HG03354 (cell line): ENCODE measurements around the gene CFAP221.
A peak's percentile ranks its signal among the peaks of the same experiment; 100 is the strongest.

Experiments used
- ATAC-seq: cut with Tn5 transposase; IDR thresholded peaks from one replicate; pipeline ENCODE4 v1.9.1; 2021; ENCODE audit warnings: mild to moderate bottlenecking; ENCODE audit not compliant: unreplicated experiment, poor library complexity, severe bottlenecking

The CFAP221 gene

DNA sequence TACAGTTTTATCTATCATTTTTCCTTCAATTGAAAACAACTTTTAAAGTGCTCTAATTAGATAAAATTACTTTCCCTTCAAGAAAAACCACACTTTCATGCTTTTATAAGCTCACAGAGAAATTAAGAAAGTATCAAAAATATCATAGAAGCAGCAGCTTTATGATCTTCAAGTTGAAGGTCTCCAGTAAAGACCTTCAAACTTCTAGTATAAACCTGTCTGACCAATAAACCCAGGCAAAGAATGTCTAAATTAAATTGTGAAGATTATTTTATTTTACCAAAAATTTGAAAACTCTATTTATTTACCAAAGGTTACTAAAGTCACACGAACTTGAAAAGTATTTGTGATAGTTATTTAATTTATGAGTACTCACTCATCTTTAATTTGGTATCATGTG lies 10.7 kb upstream of the CFAP221 start:
- no peak for ATAC-seq

DNA sequence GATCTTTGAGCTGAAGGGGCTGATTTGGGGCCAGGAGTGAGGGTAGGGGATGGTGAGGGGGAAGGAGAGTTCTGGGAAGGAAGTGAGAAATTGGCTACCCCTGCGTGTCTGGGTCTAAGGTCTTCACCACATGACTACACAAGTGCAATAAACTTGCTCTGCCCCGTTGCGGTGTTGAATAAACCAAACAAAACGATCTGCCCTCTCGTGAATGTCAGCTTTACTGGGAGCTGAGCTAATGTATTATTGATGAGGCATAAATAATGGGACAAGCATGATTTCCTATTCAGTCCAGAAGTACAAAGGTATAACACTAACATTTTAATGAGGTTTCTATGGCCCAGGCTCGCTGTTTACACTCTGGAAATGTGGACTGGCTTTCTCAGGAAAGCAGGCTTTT lies 8.0 kb upstream of the CFAP221 start:
- no peak for ATAC-seq

DNA sequence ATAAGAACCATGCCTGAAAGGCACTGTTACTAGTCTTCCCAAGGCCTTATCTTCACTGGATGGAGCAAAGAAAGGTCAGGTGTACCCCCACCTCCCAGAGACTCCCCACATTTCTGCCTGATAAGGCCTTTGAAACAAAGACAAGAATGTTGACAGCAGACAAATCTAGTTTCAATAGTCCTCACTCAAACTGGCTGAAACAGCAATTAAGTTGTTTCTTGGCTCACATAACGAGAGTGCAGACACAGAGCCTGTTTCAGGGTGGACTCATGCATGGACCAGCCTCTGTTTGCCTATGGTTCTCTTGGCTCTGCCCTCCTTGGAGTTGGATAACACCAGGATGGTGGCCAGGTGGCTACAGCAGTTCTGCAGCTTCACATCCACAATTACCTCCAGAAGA lies 7.5 kb upstream of the CFAP221 start:
- ATAC-seq = no peak

DNA sequence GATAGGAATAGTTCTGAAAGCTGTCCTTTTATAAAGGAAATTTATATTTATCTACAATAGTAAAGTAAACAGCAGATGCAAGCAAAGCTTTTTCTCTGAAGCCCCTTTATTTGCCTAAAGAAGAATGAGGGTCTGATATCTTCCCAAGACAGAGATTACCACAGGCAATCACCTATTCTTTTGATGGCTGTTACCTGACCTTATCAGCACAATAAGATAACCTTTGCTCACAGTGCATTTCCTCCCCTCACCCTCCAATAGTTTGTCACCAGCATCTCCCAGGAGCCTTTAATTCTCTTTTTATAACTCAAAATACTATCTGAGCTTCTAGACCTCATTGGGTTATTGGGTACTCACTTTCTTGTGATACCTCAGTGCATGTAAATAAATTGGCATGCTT lies 6.5 kb upstream of the CFAP221 start:
- no peak for ATAC-seq

DNA sequence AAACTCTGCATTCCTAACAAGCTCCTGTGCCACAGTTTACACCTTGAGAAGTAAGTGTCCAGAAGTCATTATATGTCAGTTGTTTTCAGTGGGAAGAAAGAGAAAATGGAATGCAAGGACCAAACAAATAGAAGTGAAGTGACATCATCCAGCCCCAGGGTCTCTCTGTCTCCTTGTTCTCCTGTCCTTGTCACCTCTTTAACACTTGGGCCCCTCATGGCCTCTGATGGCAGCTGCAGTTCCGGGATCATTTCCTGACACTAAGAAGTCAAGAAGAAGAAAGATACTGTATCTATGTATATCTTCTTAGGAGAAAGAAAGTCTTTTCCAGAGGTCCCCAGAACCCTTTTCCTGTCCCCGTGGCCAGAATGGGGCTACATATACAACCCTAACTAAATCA lies 2.8 kb upstream of the CFAP221 start:
- ATAC-seq = no peak

DNA sequence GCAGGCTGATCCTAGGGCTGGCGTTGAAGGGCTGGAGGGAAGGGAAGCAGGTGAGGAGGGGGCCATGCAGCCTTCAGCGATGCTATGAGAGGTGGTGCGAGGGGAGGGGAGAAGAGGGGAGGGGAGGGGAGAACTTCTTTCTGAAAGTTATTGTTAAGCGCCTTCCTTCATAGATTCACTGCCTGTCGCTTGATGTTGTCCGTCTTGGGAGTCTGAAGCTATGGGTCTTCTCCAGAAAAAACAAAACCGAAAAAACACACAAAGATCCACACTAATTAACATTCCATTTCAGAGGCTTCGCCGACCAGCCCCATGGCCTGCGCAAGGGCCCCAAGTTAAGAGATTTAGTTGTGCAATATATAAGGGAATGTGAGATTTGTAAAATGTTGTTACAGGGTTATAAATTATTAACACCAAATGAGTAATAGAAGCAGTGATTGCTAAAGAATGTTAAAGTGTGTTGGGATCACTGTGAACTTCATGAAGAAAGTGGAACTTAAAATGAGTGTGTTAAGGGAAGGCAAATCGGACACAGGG lies 758 bp downstream of the CFAP221 start:
- ATAC-seq = no peak

DNA sequence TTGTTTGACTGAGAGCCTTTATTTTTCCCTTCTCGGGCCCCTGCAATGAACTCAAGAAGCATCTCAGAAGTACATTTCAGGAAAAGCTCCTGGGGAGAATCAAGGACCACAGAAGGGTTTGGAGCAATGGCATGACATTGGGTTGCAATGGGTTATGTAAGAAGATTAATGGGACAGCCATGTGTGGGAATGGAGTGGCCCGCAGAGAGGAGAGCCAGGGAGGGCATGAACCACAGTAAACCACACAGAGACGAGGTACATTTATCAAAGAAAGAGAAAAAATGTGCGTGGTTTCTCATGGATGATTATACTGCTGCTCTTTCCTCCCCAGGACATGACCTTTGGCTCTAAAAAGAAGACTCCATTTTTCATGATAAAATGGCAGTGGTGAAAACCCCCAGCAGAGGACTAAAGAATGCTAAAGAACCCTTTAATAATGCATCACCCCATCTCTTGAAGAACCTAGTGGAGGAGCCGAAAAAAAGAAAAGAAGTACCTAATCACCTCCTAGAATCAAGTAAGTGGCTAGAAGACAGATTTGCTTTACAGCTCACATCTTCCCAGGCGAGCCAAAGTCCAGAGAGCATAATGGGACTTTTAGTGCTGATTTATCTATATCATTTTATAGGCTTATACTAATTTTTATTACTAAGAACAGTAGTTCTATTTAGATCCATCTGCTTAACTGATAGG lies 1.7 kb downstream of the CFAP221 start:
- no peak for ATAC-seq

DNA sequence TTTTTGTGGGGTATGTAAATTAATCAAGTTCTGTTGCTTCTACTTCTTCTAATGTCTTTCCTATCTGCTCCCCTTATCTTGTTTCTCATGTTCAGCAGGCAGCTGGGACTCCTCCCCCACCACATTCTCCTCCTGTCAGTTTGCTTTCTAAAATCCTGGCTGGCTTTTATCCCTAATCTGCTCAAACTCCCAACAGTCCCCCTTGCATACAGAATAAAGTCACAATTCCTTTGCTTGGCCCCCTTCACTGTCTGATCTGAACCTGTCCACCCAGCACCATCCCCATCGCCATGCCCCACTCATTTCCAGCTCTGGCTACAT lies 2.2 kb downstream of the CFAP221 start:
- no peak for ATAC-seq

DNA sequence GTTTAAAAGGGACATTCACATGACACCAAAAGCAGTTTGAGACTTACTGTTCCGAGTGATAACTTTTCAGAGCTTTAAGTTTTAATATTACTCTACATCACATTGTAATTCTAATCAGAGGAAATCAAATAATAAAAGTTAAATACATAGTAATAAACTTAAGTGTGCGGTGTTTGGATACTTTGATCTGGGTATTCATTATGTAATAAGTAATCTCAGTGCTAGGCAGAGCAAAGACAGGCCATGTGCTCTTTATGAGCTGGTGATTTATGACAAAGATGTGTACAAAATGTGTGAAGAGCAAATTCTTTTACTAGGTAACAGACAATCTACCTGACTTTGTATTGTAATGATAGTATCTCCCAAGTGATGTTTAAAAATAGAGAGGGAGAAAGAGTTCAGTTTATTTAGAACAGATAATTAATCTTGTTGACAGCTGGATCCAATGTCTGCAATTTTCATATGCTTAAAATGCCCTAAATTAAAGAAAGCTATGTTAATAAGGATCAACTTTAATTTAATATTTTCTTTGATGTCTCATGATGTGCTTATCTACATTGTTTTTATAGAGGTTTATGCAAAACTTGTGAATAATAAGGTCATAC lies 4.4 kb downstream of the CFAP221 start:
- ATAC-seq = no peak

DNA sequence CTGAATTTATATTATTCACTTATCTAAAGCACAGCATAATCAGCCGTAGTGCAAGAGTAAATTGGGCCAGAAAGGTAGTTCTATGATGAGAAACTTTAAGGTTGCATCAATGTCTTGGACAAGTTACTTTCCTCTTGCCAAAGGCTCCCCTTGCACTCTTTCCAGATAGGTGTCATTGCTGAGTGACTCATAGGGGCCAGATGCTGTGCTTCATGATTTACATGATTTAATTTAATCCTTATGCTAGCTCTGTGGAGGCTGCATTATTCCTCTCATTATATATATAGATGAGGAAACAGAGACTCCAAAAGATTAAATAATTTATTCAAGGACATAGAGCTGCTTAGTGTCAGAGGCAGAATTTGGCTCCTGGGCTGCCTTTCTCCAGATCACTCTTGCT lies 5.0 kb downstream of the CFAP221 start:
- ATAC-seq = no peak

DNA sequence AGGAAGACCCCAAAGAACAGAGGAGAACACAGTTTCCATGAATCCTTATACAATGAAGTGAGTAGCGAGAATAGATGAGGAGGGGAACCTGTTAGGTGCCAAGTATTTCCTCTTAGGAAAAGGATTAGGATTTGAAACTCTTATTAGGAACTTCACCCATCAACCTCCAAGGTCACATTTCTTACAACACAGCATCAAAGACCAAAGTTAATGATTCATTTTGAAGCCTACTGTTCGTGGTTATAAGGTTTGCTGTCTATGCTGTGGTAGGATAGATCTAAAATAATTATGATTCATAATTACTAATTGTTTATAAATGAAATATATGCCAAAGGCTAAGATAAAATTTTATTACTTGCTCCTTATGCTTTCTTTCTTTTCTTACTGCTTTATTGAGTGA lies 6.1 kb downstream of the CFAP221 start:
- ATAC-seq = no peak

DNA sequence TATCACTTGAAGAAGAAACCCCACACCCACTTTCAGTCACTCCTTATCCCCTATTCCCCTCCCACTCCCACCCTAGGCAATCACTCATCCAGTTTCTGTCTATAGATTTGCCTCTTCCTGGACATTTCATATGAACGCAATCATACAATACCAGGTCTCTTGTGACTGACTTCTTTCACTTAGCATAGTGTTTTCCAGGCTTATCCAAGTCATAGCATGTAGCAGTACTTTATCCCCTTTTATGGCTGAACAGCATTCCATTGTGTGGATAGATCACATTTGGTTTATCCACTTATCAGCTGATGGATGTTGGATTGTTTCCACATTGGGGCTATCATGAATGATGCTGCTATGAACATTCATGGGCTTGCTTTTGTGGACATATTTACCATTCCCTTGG lies 6.6 kb downstream of the CFAP221 start:
- ATAC-seq = no peak

DNA sequence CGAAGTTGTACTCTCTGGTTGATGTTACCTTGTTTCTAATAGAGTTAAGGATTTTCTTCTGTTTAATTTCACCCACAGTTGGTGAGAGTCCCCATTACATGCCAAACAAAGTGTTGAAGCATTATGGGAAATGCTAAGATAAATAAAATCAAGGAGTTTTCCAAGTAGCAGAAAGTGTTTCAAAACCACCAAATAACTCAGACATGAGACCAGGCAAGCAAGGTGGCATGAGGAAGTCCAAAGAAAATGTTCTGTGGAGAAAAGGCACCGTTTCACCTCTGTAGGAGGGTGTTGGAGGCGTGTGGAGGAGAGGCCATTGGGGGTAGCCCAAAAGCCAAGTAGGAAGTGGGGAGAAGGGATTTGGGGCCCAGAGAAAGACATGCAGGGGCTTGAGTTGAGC lies 8.7 kb downstream of the CFAP221 start:
- ATAC-seq = no peak

DNA sequence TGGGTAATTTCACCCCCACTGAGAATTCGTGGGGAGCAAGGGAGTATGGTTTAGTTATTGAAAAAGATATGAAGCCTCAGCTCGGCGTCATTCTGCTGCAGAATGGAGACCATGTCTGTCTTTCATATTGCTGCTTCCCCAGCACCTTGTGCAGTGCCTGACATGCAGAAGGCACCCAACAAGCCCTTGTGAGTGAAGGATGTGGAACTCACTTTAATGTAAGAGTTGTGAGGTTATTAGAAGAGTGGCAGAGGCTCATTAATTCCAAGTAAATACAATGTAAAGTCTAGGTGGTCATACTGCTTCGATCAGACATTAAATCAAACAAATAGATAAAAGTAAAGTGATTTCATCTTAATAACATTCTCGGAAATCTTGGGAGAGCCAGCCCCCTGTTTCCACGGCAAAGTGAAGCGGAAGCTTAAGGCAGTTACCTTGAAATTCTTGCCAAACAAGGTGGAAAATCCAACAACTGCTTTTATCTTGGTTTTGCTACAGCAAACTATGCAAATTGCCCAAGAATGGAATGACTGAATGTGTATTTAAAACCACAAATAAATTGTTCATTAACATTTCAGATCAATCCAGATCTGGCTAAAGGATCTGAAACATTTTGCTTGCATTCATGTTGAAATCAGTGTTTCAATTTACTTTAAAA lies 9.6 kb downstream of the CFAP221 start:
- ATAC-seq = no peak

DNA sequence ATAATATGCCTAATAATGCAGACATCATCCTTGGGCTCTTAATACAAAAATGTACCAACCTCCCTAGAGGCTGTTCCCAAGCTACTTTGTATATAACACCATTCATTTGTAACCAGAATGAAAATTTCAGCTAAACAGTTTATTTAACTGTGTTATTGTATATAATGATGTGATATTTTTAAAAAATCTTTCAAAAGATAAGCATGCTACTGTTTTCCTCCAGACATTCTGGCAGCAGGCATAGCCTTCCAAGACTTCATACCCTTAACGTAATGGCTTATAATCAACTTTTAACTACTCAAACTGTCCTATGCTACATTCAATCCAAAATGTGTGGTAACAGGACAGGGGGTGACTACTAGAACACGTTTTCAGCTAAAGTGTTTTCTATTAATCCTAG lies 21.2 kb downstream of the CFAP221 start:
- no peak for ATAC-seq

DNA sequence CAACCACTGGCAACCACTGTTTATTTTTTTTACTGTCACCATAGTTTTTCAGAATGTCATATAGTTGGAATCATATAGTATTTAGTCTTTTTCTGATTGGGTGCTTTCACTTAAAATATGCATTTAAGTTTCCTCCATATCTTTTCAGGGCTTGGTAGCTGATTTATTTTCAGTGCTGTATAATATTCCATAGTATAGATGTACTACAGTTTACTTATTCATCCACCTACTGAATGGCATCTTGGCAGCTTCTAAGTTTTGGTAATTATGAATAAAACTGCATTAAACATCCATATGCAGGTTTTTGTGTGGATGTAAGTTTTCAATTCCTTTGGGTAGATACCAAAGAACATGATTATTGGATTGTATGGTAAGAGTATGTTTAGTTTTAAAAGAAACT lies 23.0 kb downstream of the CFAP221 start:
- ATAC-seq = no peak

DNA sequence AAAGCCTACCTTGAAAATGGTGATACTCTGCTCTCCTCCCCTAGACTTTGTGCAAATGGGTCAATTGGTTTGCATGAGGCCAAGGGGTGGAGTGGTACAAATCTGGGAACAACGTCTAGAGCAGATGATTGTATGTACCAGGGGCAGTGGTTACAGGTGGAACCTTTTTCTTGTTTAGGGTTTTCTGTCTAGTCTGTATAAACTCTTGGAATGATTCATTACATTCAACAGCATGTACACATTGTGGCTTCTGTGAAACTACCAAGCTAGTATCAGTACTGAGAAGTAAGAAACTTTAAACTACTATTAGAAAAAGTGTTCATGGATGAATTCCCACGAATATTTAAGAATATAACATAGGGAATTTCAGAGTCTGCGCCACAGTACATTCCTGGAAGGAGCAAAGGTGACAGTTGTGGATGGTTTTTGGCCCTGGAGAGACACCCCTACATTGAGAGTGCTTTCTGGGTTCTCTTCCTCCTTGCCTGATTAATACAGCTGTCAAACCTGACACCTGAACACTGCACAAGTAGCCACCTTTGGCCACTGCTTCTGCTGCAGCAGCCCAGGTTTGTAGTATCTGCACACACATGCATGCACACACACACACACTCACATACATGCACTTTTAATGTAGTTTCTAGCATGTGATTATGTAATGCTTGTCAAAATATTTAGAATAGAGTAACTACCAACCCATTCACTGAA lies 30.0 kb downstream of the CFAP221 start:
- ATAC-seq = peak; percentile 97

DNA sequence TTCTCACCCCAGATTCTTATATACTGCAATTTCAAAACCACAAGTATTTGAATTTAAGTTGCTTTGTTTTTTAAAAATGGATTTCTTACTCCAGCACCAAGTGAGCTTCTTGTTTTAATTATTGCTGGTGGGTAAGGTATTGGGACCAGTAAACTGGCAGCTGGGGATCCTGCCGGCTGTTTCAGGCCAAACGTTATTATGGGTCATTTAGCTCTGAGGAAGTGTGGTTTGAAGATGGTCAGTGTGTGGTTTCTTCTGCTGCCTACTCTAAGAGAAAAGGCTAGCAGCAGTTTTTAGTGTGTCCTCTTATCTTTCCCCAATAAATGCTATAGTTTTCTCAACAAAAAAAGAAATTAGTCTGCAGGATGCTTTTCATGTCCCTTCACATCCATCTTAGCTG lies 30.6 kb downstream of the CFAP221 start:
- ATAC-seq = no peak

DNA sequence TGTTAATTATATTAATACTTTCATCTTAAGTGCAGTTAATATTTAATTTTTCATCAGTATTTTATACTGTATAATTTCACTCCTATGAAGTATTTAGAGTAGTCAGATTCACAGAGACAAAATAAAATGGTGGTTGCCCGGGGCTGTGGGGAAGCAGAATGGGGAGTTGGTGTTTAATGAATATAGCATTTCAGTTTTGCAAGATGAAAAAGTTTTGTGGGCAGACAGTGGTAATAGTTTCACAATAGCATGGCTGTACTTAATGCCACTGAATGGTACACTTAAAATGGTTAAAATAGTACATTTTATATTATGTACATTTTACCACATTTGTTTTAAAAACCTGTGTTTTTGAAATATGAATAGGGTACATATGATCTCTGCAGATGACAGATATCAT lies 31.2 kb downstream of the CFAP221 start:
- no peak for ATAC-seq

DNA sequence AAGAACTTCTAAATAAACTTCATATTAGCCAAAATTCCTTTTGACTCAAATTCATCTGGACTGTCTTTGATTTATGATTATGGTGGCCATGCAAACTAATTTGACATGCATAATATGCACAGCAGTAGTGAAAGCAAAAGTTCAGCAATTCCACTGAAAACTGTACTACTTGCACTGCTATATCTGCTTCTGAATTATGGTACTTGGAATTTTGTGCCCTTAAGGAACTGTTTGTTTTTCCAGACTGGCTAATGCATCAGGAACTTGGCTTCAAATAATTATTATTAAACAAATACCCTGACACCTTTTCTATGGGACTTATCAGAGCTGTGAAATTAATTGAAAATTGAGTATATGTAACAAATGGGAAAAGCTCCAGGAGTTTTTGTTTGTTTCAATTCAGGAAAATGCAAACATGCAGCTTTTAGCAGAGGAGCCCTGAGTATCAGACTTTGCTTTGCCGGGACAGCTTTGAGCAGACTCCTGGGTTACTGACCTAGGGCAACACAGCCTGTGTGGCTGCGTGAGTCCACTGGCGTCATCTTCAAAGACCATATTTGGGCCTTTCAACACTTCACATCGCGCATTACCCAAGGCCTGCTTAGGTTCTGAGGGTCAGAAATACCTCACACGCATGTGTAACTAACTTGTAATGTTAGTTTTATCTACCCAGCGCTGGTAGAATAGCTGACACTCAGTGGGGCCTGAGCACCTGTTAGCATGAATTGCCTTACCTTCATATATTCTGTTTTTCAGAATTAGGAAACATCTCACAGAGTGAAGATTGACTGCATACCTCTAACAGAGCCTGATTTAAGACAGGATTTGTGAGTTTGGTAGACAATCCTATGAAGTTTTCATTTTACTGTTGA lies 35.4 kb downstream of the CFAP221 start:
- no peak for ATAC-seq
